C4-2B (cell line): ENCODE results near the gene PGAM5.
"Not testable (repeated sequence)": the region's sequence is repeated elsewhere in the genome, so short reads cannot be mapped to it uniquely, and the experiment has no call there.

Source experiments
- H3K27ac ChIP-seq: fragments of 450-650 bp; 2 replicates; pipeline ENCODE4 v1.5.1; 2017
- CTCF ChIP-seq: fragments of 450-650 bp; conservative IDR thresholded peaks from 2 replicates; pipeline ENCODE4 v1.5.1; 2017; ENCODE audit warnings: mild to moderate bottlenecking
- ZFX ChIP-seq: fragments of 450-650 bp; IDR thresholded peaks from 2 replicates; pipeline ENCODE4 v1.6.1; 2017

The PGAM5 gene

GRCh38 chr12:132741620-132742019 lies 31.0 kb downstream of the PGAM5 start:
- TF ChIP-seq CTCF (no peak), ZFX (no peak)

GRCh38 chr12:132743831-132744230 lies 33.2 kb downstream of the PGAM5 start:
- TF ChIP-seq ZFX (no peak), CTCF (no peak)
- no peak overlapping the region for H3K27ac ChIP-seq

More at GRCh38 chr12:132741620-132742019, 31.0 kb downstream of the PGAM5 start:
- no peak overlapping the region for H3K27ac ChIP-seq

GRCh38 chr12:132746613-132747012 lies 36.0 kb downstream of the PGAM5 start:
- no peak for TF ChIP-seq ZFX
- no peak for TF ChIP-seq CTCF
- H3K27ac ChIP-seq, result no peak overlapping the region

GRCh38 chr12:132747395-132747794 lies 36.8 kb downstream of the PGAM5 start:
- H3K27ac ChIP-seq, result no peak overlapping the region
- TF ChIP-seq ZFX, result no peak
- TF ChIP-seq CTCF, result no peak

- no peak overlapping the region for H3K27ac ChIP-seq
- TF ChIP-seq ZFX (no peak), CTCF (no peak)
Observed at GRCh38 chr12:132747896-132748295, 37.3 kb downstream of the PGAM5 start.

- no peak for TF ChIP-seq CTCF
- TF ChIP-seq ZFX, result no peak
- H3K27ac ChIP-seq, result no peak overlapping the region
Observed at GRCh38 chr12:132748319-132748718, 37.7 kb downstream of the PGAM5 start.

- H3K27ac ChIP-seq, result not testable (repeated sequence)
Observed at GRCh38 chr12:132753670-132754069, 43.0 kb downstream of the PGAM5 start.

GRCh38 chr12:132754160-132754932 lies 43.7 kb downstream of the PGAM5 start:
- TF ChIP-seq CTCF (no peak), ZFX (no peak)
- no peak overlapping the region for H3K27ac ChIP-seq

GRCh38 chr12:132758825-132759224 lies 48.2 kb downstream of the PGAM5 start:
- not testable (repeated sequence) for H3K27ac ChIP-seq
